ENCODE measurements around the gene CNTNAP2. TPM values are rescaled to one million over a fixed set of nuclear protein-coding genes. Genes with fewer than 3 reads are reported as not detected.

CNTNAP2 gene
- total and polyA plus RNA-seq, 4 donors: not detected

DNA sequence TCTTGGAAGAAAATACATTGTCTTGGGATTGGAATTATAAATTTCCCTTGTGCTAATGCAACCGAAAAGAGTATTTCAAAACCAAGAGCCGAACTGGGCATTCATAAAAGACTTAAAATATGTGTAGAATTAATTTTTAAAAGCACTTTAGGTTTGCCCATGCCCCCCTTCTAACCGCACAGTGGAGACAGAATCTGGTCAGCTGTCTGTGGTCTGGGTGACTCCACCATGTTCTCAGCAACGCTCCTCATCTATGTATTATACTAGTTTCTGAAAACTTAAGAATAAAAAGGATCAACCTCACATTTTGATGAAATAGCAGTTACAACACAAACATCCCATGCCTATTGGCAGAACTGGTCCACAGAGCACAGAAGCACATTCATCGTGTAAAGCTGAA, 2281.4 kb downstream of the CNTNAP2 start:
- WGBS, 2 donors: 53 to 78% methylated on average over 5 of the region's 5 CpGs
- intact Hi-C loops (cut with DNase I): no loop called here
- no peak for ATAC-seq (ENCODE audit: low FRiP score)
- Histone ChIP-seq H3K27me3 (ENCODE audit: control insufficient read depth in 1 of 2, insufficient read depth in 2 of 2, low read length in 1 of 2) (no peaks in the 10 kb centered on the region), H3K4me3 (ENCODE audit: low read length in 2 of 2) (no peak overlapping the region), H3K9me3 (ENCODE audit: control insufficient read depth, low read length) (peaks cover 3% of the 10 kb centered on the region), H3K27ac (ENCODE audit: low read depth in 1 of 2, low read length in 2 of 2) (no peak overlapping the region), H3K4me1 (ENCODE audit: control insufficient read depth in 1 of 2, insufficient read depth in 2 of 2, low read length in 2 of 2) (no peaks in the 10 kb centered on the region), H3K36me3 (ENCODE audit: control insufficient read depth in 1 of 2, insufficient read depth in 2 of 2, low read length in 1 of 2) (no peaks in the 10 kb centered on the region)
- DNase-seq: no peak

DNA sequence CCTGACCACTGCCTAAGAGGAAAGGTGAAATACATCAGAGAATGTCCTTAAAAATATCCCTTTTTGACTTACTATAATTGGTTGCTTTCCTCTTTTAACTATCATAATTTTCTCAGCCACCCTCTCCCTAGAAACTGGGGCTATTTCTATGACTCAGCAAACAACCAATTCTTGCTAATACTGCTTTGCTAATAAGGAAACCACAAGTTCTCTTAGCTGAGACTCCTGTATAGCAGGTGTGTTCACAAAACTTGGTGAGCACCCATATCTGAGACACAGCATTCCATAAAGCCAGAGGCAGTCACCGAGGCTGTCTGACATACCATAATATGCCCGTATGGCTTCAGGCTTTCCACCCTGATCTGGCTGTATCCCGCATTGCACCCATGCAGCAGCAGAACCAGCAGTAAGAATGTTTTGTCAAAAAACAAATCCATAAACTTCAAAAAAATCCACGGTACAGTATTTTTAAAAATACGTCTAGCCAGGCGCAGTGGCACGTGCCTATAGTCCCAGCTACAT, 2282.3 kb downstream of the CNTNAP2 start:
- H3K27ac ChIP-seq (ENCODE audit: low read depth in 1 of 2, low read length in 2 of 2): no peak overlapping the region
- 14 to 17% methylated on average over 7 of the region's 7 CpGs for WGBS, 2 donors
- intact Hi-C loops (cut with DNase I): no loop called here
- H3K4me1 ChIP-seq (ENCODE audit: control insufficient read depth in 1 of 2, insufficient read depth in 2 of 2, low read length in 2 of 2): no peaks in the 10 kb centered on the region
- no peak for DNase-seq
- H3K27me3 ChIP-seq (ENCODE audit: control insufficient read depth in 1 of 2, insufficient read depth in 2 of 2, low read length in 1 of 2): no peaks in the 10 kb centered on the region
- peaks cover 3% of the 10 kb centered on the region for H3K9me3 ChIP-seq (ENCODE audit: control insufficient read depth, low read length)
- no peak overlapping the region for H3K4me3 ChIP-seq (ENCODE audit: low read length in 2 of 2)
- no peaks in the 10 kb centered on the region for H3K36me3 ChIP-seq (ENCODE audit: control insufficient read depth in 1 of 2, insufficient read depth in 2 of 2, low read length in 1 of 2)
- ATAC-seq (ENCODE audit: low FRiP score): no peak

DNA sequence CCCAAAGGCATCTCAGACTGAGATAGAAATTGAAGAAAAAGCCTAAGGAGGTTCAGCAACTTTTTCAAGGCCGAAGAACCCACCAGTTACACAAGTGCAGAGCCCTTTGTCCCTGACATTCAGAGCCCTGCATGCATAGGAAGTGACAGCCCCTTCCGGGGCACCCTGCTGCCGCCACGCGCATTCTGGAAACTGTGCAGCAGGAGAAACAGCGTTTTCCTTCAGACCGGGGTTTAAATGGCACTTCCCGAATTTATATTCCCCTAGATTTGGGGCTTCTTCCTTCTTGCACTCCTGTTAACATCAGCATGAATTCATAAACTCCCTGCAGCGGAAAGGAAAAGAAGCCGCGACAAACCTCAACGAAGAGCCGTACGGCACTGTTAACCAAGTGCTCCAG, 2283.5 kb downstream of the CNTNAP2 start:
- Histone ChIP-seq H3K9me3 (ENCODE audit: control insufficient read depth, low read length) (peaks cover 3% of the 10 kb centered on the region), H3K4me1 (ENCODE audit: control insufficient read depth in 1 of 2, insufficient read depth in 2 of 2, low read length in 2 of 2) (no peaks in the 10 kb centered on the region), H3K4me3 (ENCODE audit: low read length in 2 of 2) (no peak overlapping the region), H3K27ac (ENCODE audit: low read depth in 1 of 2, low read length in 2 of 2) (no peak overlapping the region), H3K36me3 (ENCODE audit: control insufficient read depth in 1 of 2, insufficient read depth in 2 of 2, low read length in 1 of 2) (no peaks in the 10 kb centered on the region), H3K27me3 (ENCODE audit: control insufficient read depth in 1 of 2, insufficient read depth in 2 of 2, low read length in 1 of 2) (no peaks in the 10 kb centered on the region)
- ATAC-seq (ENCODE audit: low FRiP score): no peak
- intact Hi-C loops (cut with DNase I): no loop called here
- no peak for DNase-seq
- 76 to 80% methylated on average over 14 of the region's 14 CpGs for WGBS, 2 donors

DNA sequence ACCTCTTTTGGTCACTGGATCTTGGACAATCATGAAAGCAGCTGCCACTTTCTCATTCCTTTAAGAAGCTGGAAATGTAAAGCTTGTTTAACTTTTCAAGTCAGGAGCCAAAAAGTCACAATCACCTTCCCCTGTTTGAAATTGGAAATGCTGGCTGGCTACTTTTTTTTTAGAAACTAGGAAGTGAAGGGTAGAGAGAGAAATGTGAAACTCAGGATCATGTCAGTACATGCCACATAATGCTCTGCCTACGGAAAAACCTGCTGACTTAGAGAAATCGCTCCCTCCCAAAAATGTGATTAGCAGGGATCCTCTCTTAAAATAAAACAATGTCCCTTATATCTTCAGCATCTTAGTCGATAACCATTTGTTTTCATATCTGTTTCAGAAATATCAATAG, 2285.6 kb downstream of the CNTNAP2 start:
- DNase-seq (no peak), ATAC-seq (ENCODE audit: low FRiP score) (no peak)
- 66% methylated on average over 3 of the region's 3 CpGs for WGBS, 2 donors
- Histone ChIP-seq H3K4me1 (ENCODE audit: control insufficient read depth in 1 of 2, insufficient read depth in 2 of 2, low read length in 2 of 2) (no peaks in the 10 kb centered on the region), H3K4me3 (ENCODE audit: low read length in 2 of 2) (no peak overlapping the region), H3K27ac (ENCODE audit: low read depth in 1 of 2, low read length in 2 of 2) (no peak overlapping the region), H3K27me3 (ENCODE audit: control insufficient read depth in 1 of 2, insufficient read depth in 2 of 2, low read length in 1 of 2) (no peaks in the 10 kb centered on the region), H3K36me3 (ENCODE audit: control insufficient read depth in 1 of 2, insufficient read depth in 2 of 2, low read length in 1 of 2) (no peaks in the 10 kb centered on the region), H3K9me3 (ENCODE audit: control insufficient read depth, low read length) (no peaks in the 10 kb centered on the region)
- intact Hi-C loops (cut with DNase I): no loop called here

DNA sequence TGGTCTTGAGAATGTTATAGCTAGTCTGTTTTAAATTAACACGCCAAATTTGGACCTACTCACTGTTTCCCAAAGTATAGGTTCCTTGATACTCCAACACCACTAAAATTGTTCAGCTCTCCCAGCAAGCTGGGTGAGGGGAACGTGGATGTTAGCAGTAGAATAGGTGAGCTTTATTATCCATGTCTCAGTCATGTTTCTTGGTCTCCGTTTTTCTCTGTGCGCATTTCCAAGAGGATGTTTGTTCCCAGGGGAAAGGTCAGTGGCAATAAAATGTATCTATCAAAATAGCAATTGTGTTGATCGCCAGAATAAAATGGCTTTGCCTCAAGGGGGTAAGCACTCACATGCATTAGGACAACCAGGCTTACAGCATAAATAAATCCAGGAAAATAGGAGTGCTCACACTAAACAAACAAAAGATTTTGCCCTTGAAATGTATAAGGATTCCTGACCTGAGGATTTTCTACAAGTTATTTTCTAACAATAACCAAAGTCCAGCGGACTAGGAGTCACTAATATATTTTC, 2286.9 kb downstream of the CNTNAP2 start:
- Histone ChIP-seq H3K9me3 (ENCODE audit: control insufficient read depth, low read length) (no peaks in the 10 kb centered on the region), H3K36me3 (ENCODE audit: control insufficient read depth in 1 of 2, insufficient read depth in 2 of 2, low read length in 1 of 2) (no peaks in the 10 kb centered on the region), H3K4me1 (ENCODE audit: control insufficient read depth in 1 of 2, insufficient read depth in 2 of 2, low read length in 2 of 2) (no peaks in the 10 kb centered on the region), H3K27me3 (ENCODE audit: control insufficient read depth in 1 of 2, insufficient read depth in 2 of 2, low read length in 1 of 2) (no peaks in the 10 kb centered on the region), H3K4me3 (ENCODE audit: low read length in 2 of 2) (no peak overlapping the region), H3K27ac (ENCODE audit: low read depth in 1 of 2, low read length in 2 of 2) (no peak overlapping the region)
- DNase-seq (no peak), ATAC-seq (ENCODE audit: low FRiP score) (no peak)
- intact Hi-C loops (cut with DNase I): no loop called here
- WGBS, 2 donors: 67 to 76% methylated on average over 6 of the region's 6 CpGs

DNA sequence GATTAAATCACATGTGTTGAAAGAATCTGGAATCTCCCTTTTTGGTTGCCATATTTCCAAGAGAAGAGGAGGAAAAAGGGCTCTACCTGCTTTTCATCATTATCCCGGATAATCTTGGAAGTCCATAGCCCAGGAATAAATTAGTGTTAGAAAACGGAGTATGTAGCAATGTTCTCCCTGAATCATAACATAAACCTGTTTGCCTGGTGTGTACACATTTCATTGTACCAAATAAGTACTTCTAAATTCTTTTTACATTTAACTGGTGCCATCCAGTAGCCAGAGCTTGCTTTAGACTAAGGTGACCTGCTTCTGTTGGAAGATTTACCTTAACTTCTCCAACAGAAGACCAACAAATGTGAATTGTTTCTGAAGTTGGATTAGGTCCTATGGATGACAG, 2291.7 kb downstream of the CNTNAP2 start:
- Histone ChIP-seq H3K4me3 (ENCODE audit: low read length in 2 of 2) (no peak overlapping the region), H3K27ac (ENCODE audit: low read depth in 1 of 2, low read length in 2 of 2) (no peak overlapping the region), H3K4me1 (ENCODE audit: control insufficient read depth in 1 of 2, insufficient read depth in 2 of 2, low read length in 2 of 2) (no peaks in the 10 kb centered on the region), H3K27me3 (ENCODE audit: control insufficient read depth in 1 of 2, insufficient read depth in 2 of 2, low read length in 1 of 2) (no peaks in the 10 kb centered on the region), H3K9me3 (ENCODE audit: control insufficient read depth, low read length) (no peaks in the 10 kb centered on the region), H3K36me3 (ENCODE audit: control insufficient read depth in 1 of 2, insufficient read depth in 2 of 2, low read length in 1 of 2) (no peaks in the 10 kb centered on the region)
- WGBS, 2 donors: 75 to 85% methylated on average over 2 of the region's 2 CpGs
- ATAC-seq (ENCODE audit: low FRiP score) (no peak), DNase-seq (no peak)
- intact Hi-C loops (cut with DNase I): no loop called here

DNA sequence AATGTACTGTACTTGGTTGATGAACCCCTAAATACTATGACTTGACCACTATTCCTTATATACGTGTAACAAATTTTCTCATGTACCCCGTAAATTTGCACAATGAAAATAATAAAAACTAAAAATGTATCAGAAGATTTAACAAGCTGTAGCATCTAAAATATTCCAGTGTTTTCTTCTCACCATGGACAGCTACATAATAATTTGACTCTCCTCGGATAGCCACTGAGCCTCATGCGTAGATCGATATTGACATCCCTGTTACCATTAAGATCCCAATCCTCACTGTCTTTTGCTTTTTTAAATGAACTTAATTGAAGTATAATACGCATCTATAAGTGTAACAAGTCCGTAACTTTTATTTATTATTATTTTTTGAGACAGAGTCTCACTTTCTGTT, 2294.3 kb downstream of the CNTNAP2 start:
- DNase-seq: no peak
- Histone ChIP-seq H3K4me1 (ENCODE audit: control insufficient read depth in 1 of 2, insufficient read depth in 2 of 2, low read length in 2 of 2) (no peaks in the 10 kb centered on the region), H3K9me3 (ENCODE audit: control insufficient read depth, low read length) (no peaks in the 10 kb centered on the region), H3K27ac (ENCODE audit: low read depth in 1 of 2, low read length in 2 of 2) (no peak overlapping the region), H3K4me3 (ENCODE audit: low read length in 2 of 2) (no peak overlapping the region), H3K27me3 (ENCODE audit: control insufficient read depth in 1 of 2, insufficient read depth in 2 of 2, low read length in 1 of 2) (no peaks in the 10 kb centered on the region), H3K36me3 (ENCODE audit: control insufficient read depth in 1 of 2, insufficient read depth in 2 of 2, low read length in 1 of 2) (no peaks in the 10 kb centered on the region)
- ATAC-seq (ENCODE audit: low FRiP score): no peak
- intact Hi-C loops (cut with DNase I): no loop called here
- WGBS, 2 donors: 74 to 83% methylated on average over 7 of the region's 7 CpGs

DNA sequence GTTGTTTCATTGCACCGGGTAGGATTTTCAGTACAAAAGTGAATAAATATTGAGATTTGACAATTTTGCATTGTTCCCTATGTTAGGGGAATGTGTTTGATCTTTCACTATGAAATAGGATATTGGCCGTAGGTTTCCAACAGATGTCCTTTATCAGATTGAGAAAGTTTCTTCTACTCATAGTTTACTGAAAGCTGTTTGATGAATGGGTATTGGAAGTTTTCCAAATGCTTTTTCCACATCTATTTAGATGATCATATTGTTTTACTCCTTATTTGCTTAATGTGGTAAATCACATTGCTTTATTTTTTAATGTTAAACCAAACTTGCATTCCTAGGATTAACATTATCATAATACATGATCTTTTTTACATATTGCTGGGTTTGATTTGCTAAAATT, 2296.1 kb downstream of the CNTNAP2 start:
- Histone ChIP-seq H3K4me1 (ENCODE audit: control insufficient read depth in 1 of 2, insufficient read depth in 2 of 2, low read length in 2 of 2) (no peaks in the 10 kb centered on the region), H3K4me3 (ENCODE audit: low read length in 2 of 2) (no peak overlapping the region), H3K36me3 (ENCODE audit: control insufficient read depth in 1 of 2, insufficient read depth in 2 of 2, low read length in 1 of 2) (no peaks in the 10 kb centered on the region), H3K9me3 (ENCODE audit: control insufficient read depth, low read length) (no peaks in the 10 kb centered on the region), H3K27ac (ENCODE audit: low read depth in 1 of 2, low read length in 2 of 2) (no peak overlapping the region), H3K27me3 (ENCODE audit: control insufficient read depth in 1 of 2, insufficient read depth in 2 of 2, low read length in 1 of 2) (no peaks in the 10 kb centered on the region)
- DNase-seq (no peak), ATAC-seq (ENCODE audit: low FRiP score) (no peak)
- 63% methylated on average over 2 of the region's 2 CpGs for WGBS, 2 donors
- intact Hi-C loops (cut with DNase I): no loop called here

DNA sequence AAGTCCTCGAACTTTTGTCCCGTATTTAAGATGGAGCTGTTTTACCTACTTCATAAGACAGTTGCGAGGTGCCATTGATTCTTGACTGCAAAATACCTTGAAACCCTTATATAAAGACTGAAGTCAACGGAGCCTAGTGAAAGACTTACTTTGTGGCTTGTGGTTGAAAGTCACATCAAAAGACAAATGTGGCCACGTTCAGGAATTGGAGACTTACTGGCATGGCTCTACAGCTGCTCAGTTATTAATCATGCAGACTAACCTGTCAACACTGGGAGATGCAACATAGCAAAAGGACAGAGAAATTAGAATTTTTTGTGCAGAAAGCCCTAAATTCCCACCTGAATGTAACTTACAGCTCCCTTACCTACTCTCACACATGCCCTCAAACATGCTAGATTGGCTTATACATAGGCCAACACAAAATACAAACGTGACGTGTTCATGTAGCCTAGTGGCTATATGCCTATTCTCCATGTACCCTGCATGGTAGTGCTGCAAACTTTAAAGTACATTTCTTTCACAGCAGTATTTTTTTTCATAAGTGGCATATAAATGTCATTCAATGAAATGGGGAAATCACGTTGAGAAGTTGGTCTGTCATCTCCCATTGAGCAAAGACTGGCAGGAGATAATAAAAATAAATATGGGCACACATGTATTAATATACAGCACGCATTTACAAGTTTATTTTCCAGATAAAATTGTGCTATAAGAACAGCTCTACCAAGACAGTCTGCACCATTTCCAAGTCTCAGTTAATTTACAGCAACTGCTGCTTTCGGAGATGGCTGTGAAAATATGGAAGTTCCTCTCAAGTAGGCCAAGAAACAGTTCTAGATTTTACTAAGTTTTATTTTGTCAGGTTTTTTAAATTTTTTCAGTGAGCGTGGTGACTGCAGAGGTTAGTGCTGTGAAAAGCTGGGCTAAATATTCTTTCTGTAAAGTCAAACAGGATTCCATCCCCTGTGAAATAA, 2303.5 kb downstream of the CNTNAP2 start:
- Histone ChIP-seq H3K4me1 (ENCODE audit: control insufficient read depth in 1 of 2, insufficient read depth in 2 of 2, low read length in 2 of 2) (no peaks in the 10 kb centered on the region), H3K27ac (ENCODE audit: low read depth in 1 of 2, low read length in 2 of 2) (no peak overlapping the region), H3K9me3 (ENCODE audit: control insufficient read depth, low read length) (no peaks in the 10 kb centered on the region), H3K27me3 (ENCODE audit: control insufficient read depth in 1 of 2, insufficient read depth in 2 of 2, low read length in 1 of 2) (no peaks in the 10 kb centered on the region), H3K4me3 (ENCODE audit: low read length in 2 of 2) (no peak overlapping the region), H3K36me3 (ENCODE audit: control insufficient read depth in 1 of 2, insufficient read depth in 2 of 2, low read length in 1 of 2) (no peaks in the 10 kb centered on the region)
- intact Hi-C loops (cut with DNase I): no loop called here
- ATAC-seq (ENCODE audit: low FRiP score) (no peak), DNase-seq (no peak)
- WGBS, 2 donors: 54 to 59% methylated on average over 11 of the region's 11 CpGs

All from aorta (tissue), 5 donors.